Measurements from ENCODE around the gene MPPED1. TPM values are rescaled to one million over a fixed set of nuclear protein-coding genes. Genes with fewer than 3 reads are reported as not detected.

Gene MPPED1
- total RNA-seq, 4 donors from 2014 or later: 0.23 to 0.99 (median 0.80) TPM; not detected in 1

GRCh38 chr22:43467216-43467940, 55.6 kb downstream of the MPPED1 start:
- H3K27ac ChIP-seq: no peak overlapping the region
- peaks cover 58% of the 10 kb centered on the region for H3K27me3 ChIP-seq
- no peak overlapping the region for H3K4me3 ChIP-seq
- no peaks in the 10 kb centered on the region for H3K4me1 ChIP-seq
- 68% methylated on average over 17 of the region's 21 CpGs for WGBS
- no peak for TF ChIP-seq POLR2AphosphoS5 (IDR thresholded peaks at IDR 0.05)
- no peak for TF ChIP-seq EP300 (IDR thresholded peaks at IDR 0.05)
- no peak for TF ChIP-seq POLR2A (IDR thresholded peaks at IDR 0.05)
- TF ChIP-seq, protein P1, sequence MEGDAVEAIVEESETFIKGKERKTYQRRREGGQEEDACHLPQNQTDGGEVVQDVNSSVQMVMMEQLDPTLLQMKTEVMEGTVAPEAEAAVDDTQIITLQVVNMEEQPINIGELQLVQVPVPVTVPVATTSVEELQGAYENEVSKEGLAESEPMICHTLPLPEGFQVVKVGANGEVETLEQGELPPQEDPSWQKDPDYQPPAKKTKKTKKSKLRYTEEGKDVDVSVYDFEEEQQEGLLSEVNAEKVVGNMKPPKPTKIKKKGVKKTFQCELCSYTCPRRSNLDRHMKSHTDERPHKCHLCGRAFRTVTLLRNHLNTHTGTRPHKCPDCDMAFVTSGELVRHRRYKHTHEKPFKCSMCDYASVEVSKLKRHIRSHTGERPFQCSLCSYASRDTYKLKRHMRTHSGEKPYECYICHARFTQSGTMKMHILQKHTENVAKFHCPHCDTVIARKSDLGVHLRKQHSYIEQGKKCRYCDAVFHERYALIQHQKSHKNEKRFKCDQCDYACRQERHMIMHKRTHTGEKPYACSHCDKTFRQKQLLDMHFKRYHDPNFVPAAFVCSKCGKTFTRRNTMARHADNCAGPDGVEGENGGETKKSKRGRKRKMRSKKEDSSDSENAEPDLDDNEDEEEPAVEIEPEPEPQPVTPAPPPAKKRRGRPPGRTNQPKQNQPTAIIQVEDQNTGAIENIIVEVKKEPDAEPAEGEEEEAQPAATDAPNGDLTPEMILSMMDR (IDR thresholded peaks at IDR 0.05): no peak
- DNase-seq (ENCODE audit: low spot score in 2 of 2): no peak
- no peaks in the 10 kb centered on the region for H3K9me3 ChIP-seq
- no peaks in the 10 kb centered on the region for H3K36me3 ChIP-seq

GRCh38 chr22:43470253-43470652, 58.4 kb downstream of the MPPED1 start:
- DNase-seq (ENCODE audit: low spot score in 2 of 2): no peak
- peaks cover 54% of the 10 kb centered on the region for H3K27me3 ChIP-seq

DNA sequence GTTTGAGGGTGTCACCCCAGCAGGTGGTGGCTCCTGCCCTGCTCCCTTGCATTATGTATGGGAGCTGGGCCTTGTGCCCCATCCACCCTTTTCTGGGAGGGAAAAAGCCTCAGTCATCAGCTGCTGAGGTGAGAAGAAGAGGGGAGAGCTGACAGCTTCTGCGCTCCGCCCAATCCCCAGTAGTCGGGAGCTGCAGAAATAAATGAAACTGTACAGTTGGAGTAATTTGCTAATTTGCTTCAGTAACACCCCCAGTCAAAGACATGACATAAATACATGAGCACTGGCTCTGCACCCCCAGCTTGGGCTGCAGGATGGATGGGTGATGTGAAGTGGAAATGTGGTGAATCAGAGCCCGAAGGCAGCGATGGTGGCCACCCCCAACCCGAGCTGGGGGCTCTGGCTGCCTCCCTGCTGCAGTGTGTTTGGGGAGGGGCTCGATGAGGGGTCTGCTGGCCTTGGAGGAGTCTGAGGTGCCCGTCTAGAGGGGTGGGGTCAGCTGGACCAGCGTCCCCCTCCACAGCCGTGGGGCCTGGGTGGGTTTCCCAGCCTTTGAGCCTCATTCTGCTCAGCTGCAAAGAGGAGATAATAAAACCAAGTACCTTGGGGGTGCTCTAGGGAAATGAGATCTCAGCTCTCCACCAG, 59.2 kb downstream of the MPPED1 start:
- DNase-seq (ENCODE audit: low spot score in 2 of 2): no peak
- Histone ChIP-seq H3K36me3 (no peaks in the 10 kb centered on the region), H3K4me3 (no peak overlapping the region), H3K9me3 (no peaks in the 10 kb centered on the region), H3K4me1 (no peaks in the 10 kb centered on the region), H3K27ac (no peak overlapping the region), H3K27me3 (peaks cover 46% of the 10 kb centered on the region)
- no peak for TF ChIP-seq POLR2AphosphoS5 (IDR thresholded peaks at IDR 0.05)
- TF ChIP-seq, protein P1 (IDR thresholded peaks at IDR 0.05): no peak
- no peak for TF ChIP-seq POLR2A (IDR thresholded peaks at IDR 0.05)
- no peak for TF ChIP-seq EP300 (IDR thresholded peaks at IDR 0.05)
- 86% methylated on average over 10 of the region's 10 CpGs for WGBS

More at GRCh38 chr22:43470253-43470652, 58.4 kb downstream of the MPPED1 start:
- Histone ChIP-seq H3K9me3 (no peaks in the 10 kb centered on the region), H3K4me3 (no peak overlapping the region), H3K36me3 (no peaks in the 10 kb centered on the region), H3K27ac (no peak overlapping the region), H3K4me1 (no peaks in the 10 kb centered on the region)
- TF ChIP-seq EP300 (IDR thresholded peaks at IDR 0.05): no peak
- TF ChIP-seq POLR2A (IDR thresholded peaks at IDR 0.05): no peak
- TF ChIP-seq, protein P1 (IDR thresholded peaks at IDR 0.05): no peak
- no peak for TF ChIP-seq POLR2AphosphoS5 (IDR thresholded peaks at IDR 0.05)
- 93% methylated on average over 3 of the region's 3 CpGs for WGBS

DNA sequence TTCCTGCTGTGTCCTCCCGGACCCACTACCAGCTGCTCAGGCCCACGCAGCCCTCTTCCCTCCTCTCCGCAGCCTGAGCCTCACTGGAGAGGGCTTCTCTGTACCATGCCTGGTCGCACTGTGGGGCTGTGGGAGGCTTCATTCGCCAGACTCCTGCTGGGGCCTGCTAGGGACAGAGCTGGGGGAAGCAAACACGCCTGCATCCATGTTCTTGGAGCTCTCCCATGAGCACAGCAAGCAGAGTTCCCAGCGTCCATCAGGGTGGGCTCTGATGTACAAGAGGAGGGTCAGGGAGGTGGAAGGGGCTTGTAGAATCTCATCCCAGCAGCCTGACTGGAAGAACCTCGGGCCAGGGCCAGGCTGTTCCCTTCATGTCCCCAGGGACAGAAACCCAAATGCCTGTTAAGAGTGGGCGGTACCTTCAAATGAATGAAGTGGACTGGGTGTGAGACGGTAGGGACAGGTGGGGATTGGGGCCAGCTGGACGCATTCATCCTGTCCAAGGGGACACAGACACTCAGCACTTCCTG, 59.9 kb downstream of the MPPED1 start:
- no peak for DNase-seq (ENCODE audit: low spot score in 2 of 2)
- 81% methylated on average over 11 of the region's 11 CpGs for WGBS
- no peaks in the 10 kb centered on the region for H3K9me3 ChIP-seq
- no peak overlapping the region for H3K27ac ChIP-seq
- no peak overlapping the region for H3K4me3 ChIP-seq
- no peaks in the 10 kb centered on the region for H3K36me3 ChIP-seq
- TF ChIP-seq, protein P1 (IDR thresholded peaks at IDR 0.05): no peak
- TF ChIP-seq POLR2A (IDR thresholded peaks at IDR 0.05): no peak
- no peak for TF ChIP-seq POLR2AphosphoS5 (IDR thresholded peaks at IDR 0.05)
- no peak for TF ChIP-seq EP300 (IDR thresholded peaks at IDR 0.05)
- no peaks in the 10 kb centered on the region for H3K4me1 ChIP-seq
- peaks cover 44% of the 10 kb centered on the region for H3K27me3 ChIP-seq

- Histone ChIP-seq H3K4me3 (no peak overlapping the region), H3K9me3 (no peaks in the 10 kb centered on the region), H3K27me3 (peaks cover 34% of the 10 kb centered on the region), H3K36me3 (no peaks in the 10 kb centered on the region), H3K4me1 (no peaks in the 10 kb centered on the region), H3K27ac (no peak overlapping the region)
- no peak for DNase-seq (ENCODE audit: low spot score in 2 of 2)
- no peak for TF ChIP-seq POLR2A (IDR thresholded peaks at IDR 0.05)
- TF ChIP-seq POLR2AphosphoS5 (IDR thresholded peaks at IDR 0.05): no peak
- TF ChIP-seq, protein P1 (IDR thresholded peaks at IDR 0.05): no peak
- TF ChIP-seq EP300 (IDR thresholded peaks at IDR 0.05): no peak
- 64% methylated on average over 8 of the region's 8 CpGs for WGBS
Measured at GRCh38 chr22:43473031-43473430, 61.2 kb downstream of the MPPED1 start.

All from suprapubic skin (tissue), 4 donors.